Neural progenitor cell (in vitro differentiated cells): ENCODE results near the gene KSR1. TPM values are rescaled to one million over a fixed set of nuclear protein-coding genes. Genes with fewer than 3 reads are reported as not detected.

Experiments used
- DNase-seq: peaks from one replicate; pipeline ENCODE4 v3.0.0-alpha.2; 2016; ENCODE audit warnings: low spot score
- H2AFZ ChIP-seq: fragments of 200-600 bp; sonication (generic); replicated peaks from 2 replicates; pipeline ENCODE4 v1.6.1; 2016; ENCODE audit warnings: antibody characterized with exemption
- H3F3A ChIP-seq: fragments of 200-600 bp; sonication (generic); 2 replicates; pipeline ENCODE4 v1.6.1; 2016; ENCODE audit warnings: antibody characterized with exemption, low read depth
- H3K27ac ChIP-seq: fragments of 200-600 bp; sonication (generic); 2 replicates; pipeline ENCODE4 v1.5.1; 2016; ENCODE audit warnings: mild to moderate bottlenecking
- H3K27me3 ChIP-seq: fragments of 200-600 bp; sonication (generic); 2 replicates; pipeline ENCODE4 v1.6.1; 2016; ENCODE audit warnings: mild to moderate bottlenecking, moderate library complexity
- H3K36me3 ChIP-seq: fragments of 200-600 bp; sonication (generic); 2 replicates; pipeline ENCODE4 v1.5.1; 2016
- H3K4me1 ChIP-seq: fragments of 200-600 bp; sonication (generic); 2 replicates; pipeline ENCODE4 v1.6.1; 2016; ENCODE audit warnings: mixed run types
- H3K4me2 ChIP-seq: fragments of 200-600 bp; sonication (generic); 2 replicates; pipeline ENCODE4 v1.6.1; 2016
- H3K4me3 ChIP-seq: fragments of 200-600 bp; sonication (generic); 2 replicates; pipeline ENCODE4 v1.5.1; 2016
- H3K79me2 ChIP-seq: fragments of 200-600 bp; sonication (generic); 2 replicates; pipeline ENCODE4 v1.6.1; 2016; ENCODE audit warnings: low read depth
- H3K9ac ChIP-seq: fragments of 200-600 bp; sonication (generic); 2 replicates; pipeline ENCODE4 v1.6.1; 2016
- H3K9me3 ChIP-seq: fragments of 200-600 bp; sonication (generic); 2 replicates; pipeline ENCODE4 v1.5.1; 2016; ENCODE audit warnings: low read depth
- H4K20me1 ChIP-seq: fragments of 200-600 bp; sonication (generic); 2 replicates; pipeline ENCODE4 v1.6.1; 2016; ENCODE audit warnings: low read depth
- H3K27ac Mint-ChIP-seq: 3 replicates; pipeline ENCODE4 v1.8.0; 2021; ENCODE audit warnings: mixed read lengths
- H3K27me3 Mint-ChIP-seq: 2 replicates; pipeline ENCODE4 v1.8.0; 2022; ENCODE audit warnings: low read depth, mild to moderate bottlenecking, inconsistent platforms, moderate library complexity, mixed read lengths; ENCODE audit not compliant: insufficient read depth
- H3K36me3 Mint-ChIP-seq: 3 replicates; pipeline ENCODE4 v1.8.0; 2021; ENCODE audit warnings: mixed read lengths
- H3K4me1 Mint-ChIP-seq: 3 replicates; pipeline ENCODE4 v1.8.0; 2021; ENCODE audit warnings: mixed read lengths
- H3K4me3 Mint-ChIP-seq: 3 replicates; pipeline ENCODE4 v1.8.0; 2021; ENCODE audit warnings: mild to moderate bottlenecking, moderate library complexity, mixed read lengths
- H3K9me3 Mint-ChIP-seq: 3 replicates; pipeline ENCODE4 v1.8.0; 2020; ENCODE audit warnings: mixed read lengths
- EZH2 ChIP-seq: fragments of 200-600 bp; sonication (generic); IDR thresholded peaks from 2 replicates; pipeline ENCODE4 v1.6.1; 2017; ENCODE audit warnings: antibody characterized with exemption, mild to moderate bottlenecking, moderate library complexity
- EZH2phosphoT487 ChIP-seq: fragments of 200-600 bp; sonication (generic); IDR thresholded peaks from 2 replicates; pipeline ENCODE4 v1.6.1; 2017; ENCODE audit warnings: antibody characterized with exemption
- total RNA-seq: library from RNA; depleted of rRNA; stranded (reverse); fragments of >200 nt; gene quantifications from 2 replicates; pipeline ENCODE4 v1.2.3, GENCODE V29; 2015; ENCODE audit warnings: low replicate concordance
- TF ChIP-seq, protein P1 (sequence below): fragments of 200-600 bp; sonication (generic); IDR thresholded peaks from 2 replicates; pipeline ENCODE4 v1.5.1; 2017; ENCODE audit warnings: antibody characterized with exemption, mild to moderate bottlenecking

The KSR1 gene
- total RNA-seq, 1 donor from 2014 or later, result 16.4 TPM

DNA sequence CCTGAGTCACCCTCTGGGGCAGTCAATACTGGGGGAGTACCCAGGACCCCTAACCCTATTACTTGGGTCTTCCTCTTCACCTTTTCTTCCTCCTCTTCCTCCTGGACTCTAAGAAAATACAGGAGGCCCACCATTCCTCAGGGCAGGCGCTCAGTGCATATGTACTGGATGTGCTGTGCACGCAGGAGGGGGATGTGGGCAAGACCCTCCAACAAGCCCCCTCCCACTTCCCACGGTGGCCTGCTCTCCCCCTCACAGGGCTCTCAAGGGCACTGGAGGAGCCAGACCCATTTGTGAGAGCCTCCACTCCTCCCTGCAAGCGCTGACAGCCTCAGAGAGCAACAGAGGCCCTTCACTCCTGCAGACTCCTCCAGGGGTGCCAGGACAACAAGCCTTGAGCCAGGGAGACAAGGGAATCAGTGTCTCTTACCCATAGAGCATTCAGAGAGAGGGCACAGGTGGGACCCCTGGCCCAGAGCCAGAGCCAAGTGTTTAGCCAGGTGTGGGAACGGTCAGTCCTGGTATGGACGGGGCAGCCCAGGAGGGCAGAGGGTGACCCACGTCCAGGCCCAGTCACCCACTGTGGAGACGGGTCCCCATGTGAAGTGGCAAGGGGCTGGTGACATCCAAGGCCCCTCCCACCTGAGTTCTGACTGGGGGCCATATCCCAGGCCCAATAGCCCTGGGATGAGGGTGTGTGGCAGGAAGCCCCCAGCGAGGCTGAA lies 27.3 kb upstream of the KSR1 start:
- Histone ChIP-seq H4K20me1 (no peaks in the 10 kb centered on the region), H3K4me3 (no peak overlapping the region), H3K79me2 (no peaks in the 10 kb centered on the region), H3K4me1 (no peaks in the 10 kb centered on the region), H3K27ac (no peak overlapping the region), H3K9ac (no peak overlapping the region), H3F3A (no peaks in the 10 kb centered on the region), H3K36me3 (no peaks in the 10 kb centered on the region), H2AFZ (no peak overlapping the region), H3K4me2 (no peak overlapping the region), H3K27me3 (no peaks in the 10 kb centered on the region), H3K9me3 (no peaks in the 10 kb centered on the region)
- H3K27ac Mint-ChIP-seq, result no peak overlapping the region
- TF ChIP-seq, protein P1, sequence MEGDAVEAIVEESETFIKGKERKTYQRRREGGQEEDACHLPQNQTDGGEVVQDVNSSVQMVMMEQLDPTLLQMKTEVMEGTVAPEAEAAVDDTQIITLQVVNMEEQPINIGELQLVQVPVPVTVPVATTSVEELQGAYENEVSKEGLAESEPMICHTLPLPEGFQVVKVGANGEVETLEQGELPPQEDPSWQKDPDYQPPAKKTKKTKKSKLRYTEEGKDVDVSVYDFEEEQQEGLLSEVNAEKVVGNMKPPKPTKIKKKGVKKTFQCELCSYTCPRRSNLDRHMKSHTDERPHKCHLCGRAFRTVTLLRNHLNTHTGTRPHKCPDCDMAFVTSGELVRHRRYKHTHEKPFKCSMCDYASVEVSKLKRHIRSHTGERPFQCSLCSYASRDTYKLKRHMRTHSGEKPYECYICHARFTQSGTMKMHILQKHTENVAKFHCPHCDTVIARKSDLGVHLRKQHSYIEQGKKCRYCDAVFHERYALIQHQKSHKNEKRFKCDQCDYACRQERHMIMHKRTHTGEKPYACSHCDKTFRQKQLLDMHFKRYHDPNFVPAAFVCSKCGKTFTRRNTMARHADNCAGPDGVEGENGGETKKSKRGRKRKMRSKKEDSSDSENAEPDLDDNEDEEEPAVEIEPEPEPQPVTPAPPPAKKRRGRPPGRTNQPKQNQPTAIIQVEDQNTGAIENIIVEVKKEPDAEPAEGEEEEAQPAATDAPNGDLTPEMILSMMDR, result no peak
- TF ChIP-seq EZH2phosphoT487 (no peak), EZH2 (no peak)
- no peaks in the 10 kb centered on the region for H3K4me1 Mint-ChIP-seq
- DNase-seq, result no peak
- H3K27me3 Mint-ChIP-seq, result peaks cover 5% of the 10 kb centered on the region
- peaks cover 3% of the 10 kb centered on the region for H3K9me3 Mint-ChIP-seq
- H3K4me3 Mint-ChIP-seq, result no peak overlapping the region
- no peaks in the 10 kb centered on the region for H3K36me3 Mint-ChIP-seq

DNA sequence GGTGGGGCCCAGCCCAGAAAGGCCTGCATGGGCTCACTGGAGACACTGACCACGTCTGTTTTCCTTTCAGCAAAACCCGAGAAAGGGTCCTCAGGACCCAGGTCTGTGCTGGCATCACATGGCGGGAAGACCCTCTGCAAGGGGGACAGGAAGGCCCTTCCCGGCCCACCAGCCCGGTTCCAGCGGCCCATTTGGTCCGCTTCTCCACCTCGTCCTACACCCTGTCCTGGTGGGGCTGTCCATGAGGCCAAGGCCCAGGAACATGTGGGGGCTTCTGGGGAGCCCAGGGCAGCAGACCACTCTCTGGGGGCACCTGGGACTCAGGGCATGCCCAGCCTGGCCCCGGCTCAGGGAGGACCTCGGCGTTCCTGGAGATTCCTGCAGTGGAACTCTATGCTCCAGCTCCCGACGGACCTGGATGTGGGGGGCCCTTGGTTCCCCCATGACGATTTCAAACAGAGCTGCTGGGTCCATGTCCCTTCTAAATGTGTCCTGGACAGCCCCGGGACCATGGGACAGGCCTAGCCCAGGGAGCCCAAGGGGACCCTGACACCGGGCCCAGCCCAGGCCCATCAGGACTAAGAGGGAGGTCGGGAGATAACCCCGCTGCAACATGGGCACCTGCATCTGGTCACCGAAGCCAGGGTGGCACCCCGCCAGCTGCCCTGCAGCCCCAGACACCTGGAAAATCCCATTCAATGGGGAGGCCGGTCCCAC lies 26.4 kb upstream of the KSR1 start:
- H3K4me3 ChIP-seq, result no peak overlapping the region
- peaks cover 3% of the 10 kb centered on the region for H3K9me3 Mint-ChIP-seq
- no peak overlapping the region for H2AFZ ChIP-seq
- H3F3A ChIP-seq, result no peaks in the 10 kb centered on the region
- H3K9me3 ChIP-seq, result no peaks in the 10 kb centered on the region
- H3K4me3 Mint-ChIP-seq, result no peak overlapping the region
- no peak overlapping the region for H3K4me2 ChIP-seq
- no peaks in the 10 kb centered on the region for H3K36me3 ChIP-seq
- H3K27ac Mint-ChIP-seq, result no peak overlapping the region
- H3K4me1 ChIP-seq, result no peaks in the 10 kb centered on the region
- no peaks in the 10 kb centered on the region for H3K79me2 ChIP-seq
- H3K27me3 ChIP-seq, result no peaks in the 10 kb centered on the region
- no peak overlapping the region for H3K9ac ChIP-seq
- peaks cover 5% of the 10 kb centered on the region for H3K27me3 Mint-ChIP-seq
- no peaks in the 10 kb centered on the region for H3K4me1 Mint-ChIP-seq
- DNase-seq, result no peak
- H4K20me1 ChIP-seq, result no peaks in the 10 kb centered on the region
- no peak overlapping the region for H3K27ac ChIP-seq
- no peaks in the 10 kb centered on the region for H3K36me3 Mint-ChIP-seq
- TF ChIP-seq, protein P1, result no peak
- TF ChIP-seq EZH2, result no peak
- no peak for TF ChIP-seq EZH2phosphoT487

DNA sequence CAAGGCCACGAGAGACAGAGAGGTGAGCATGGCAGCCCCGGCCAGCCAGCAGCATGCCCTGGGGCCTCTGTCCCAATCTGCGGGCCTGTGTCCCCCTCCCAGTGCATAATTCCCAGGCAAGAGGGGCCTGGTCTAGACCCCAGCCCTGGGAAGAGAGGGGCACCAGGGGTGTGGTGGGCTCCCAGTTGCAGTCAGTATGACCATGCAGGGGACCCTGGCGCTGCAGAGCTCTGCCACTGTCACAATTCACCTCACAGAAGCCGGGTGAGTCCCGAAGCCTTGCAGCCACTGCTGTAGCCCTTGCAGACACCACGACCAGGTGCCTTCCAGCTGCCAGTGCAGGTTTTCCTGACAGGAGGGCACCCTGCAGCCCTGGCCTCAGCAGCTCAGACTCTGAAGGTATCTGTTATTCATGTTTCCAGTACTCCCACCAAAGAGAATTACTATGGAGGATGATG lies 25.8 kb upstream of the KSR1 start:
- Mint-ChIP-seq H3K4me3 (no peak overlapping the region), H3K27ac (no peak overlapping the region), H3K27me3 (peaks cover 5% of the 10 kb centered on the region), H3K4me1 (no peaks in the 10 kb centered on the region), H3K9me3 (peaks cover 3% of the 10 kb centered on the region), H3K36me3 (no peaks in the 10 kb centered on the region)
- Histone ChIP-seq H3K36me3 (no peaks in the 10 kb centered on the region), H3K4me3 (no peak overlapping the region), H3K9ac (no peak overlapping the region), H3F3A (no peaks in the 10 kb centered on the region), H4K20me1 (no peaks in the 10 kb centered on the region), H2AFZ (no peak overlapping the region), H3K4me2 (no peak overlapping the region), H3K4me1 (no peaks in the 10 kb centered on the region), H3K79me2 (no peaks in the 10 kb centered on the region), H3K9me3 (no peaks in the 10 kb centered on the region), H3K27me3 (no peaks in the 10 kb centered on the region), H3K27ac (no peak overlapping the region)
- DNase-seq, result no peak
- TF ChIP-seq, protein P1, result no peak
- TF ChIP-seq EZH2phosphoT487, result no peak
- no peak for TF ChIP-seq EZH2
